ENCODE results near the gene SLC8A2.
A peak's percentile ranks its signal among the peaks of the same experiment; 100 is the strongest.

The SLC8A2 gene

GRCh38 chr19:47476438-47476972, 4.8 kb upstream of the SLC8A2 start:
- no peak overlapping the region for H3K4me3 ChIP-seq
- peaks cover 0 to 43% of the 10 kb centered on the region in 2 donors for H3K27me3 ChIP-seq
- no peak overlapping the region for H3K27ac ChIP-seq
- no peak for DNase-seq
- no peaks in the 10 kb centered on the region for H3K9me3 ChIP-seq
- intact Hi-C loops (cut with DNase I; ENCODE audit: low total_unique reads): no loop called here
- no peaks in the 10 kb centered on the region for H3K36me3 ChIP-seq
- peaks cover 0 to 25% (median 17%) of the 10 kb centered on the region in 4 donors for H3K4me1 ChIP-seq
- TF ChIP-seq CTCF (IDR thresholded peaks at IDR 0.05): no peak

GRCh38 chr19:47475465-47475864, 3.8 kb upstream of the SLC8A2 start:
- Histone ChIP-seq H3K36me3 (no peaks in the 10 kb centered on the region), H3K4me1 (peaks cover 0 to 35% (median 22%) of the 10 kb centered on the region in 4 donors), H3K9me3 (no peaks in the 10 kb centered on the region), H3K4me3 (no peak overlapping the region), H3K27me3 (peaks cover 0 to 44% of the 10 kb centered on the region in 2 donors), H3K27ac (no peak overlapping the region)
- intact Hi-C loops (cut with DNase I; ENCODE audit: low total_unique reads): no loop called here
- no peak for TF ChIP-seq CTCF (IDR thresholded peaks at IDR 0.05)
- DNase-seq: no peak

- peaks cover 0 to 40% (median 22%) of the 10 kb centered on the region in 4 donors for H3K4me1 ChIP-seq
- peaks cover 0 to 28% of the 10 kb centered on the region in 2 donors for H3K27me3 ChIP-seq
- no peak overlapping the region for H3K4me3 ChIP-seq
- intact Hi-C loops (cut with DNase I; ENCODE audit: low total_unique reads): loop anchor here (5.0 kb wide), 1 partner anchor 39 kb away; no protein-coding TSS in a partner anchor
- no peak overlapping the region for H3K27ac ChIP-seq
- no peaks in the 10 kb centered on the region for H3K36me3 ChIP-seq
- no peak for TF ChIP-seq CTCF (IDR thresholded peaks at IDR 0.05)
- no peaks in the 10 kb centered on the region for H3K9me3 ChIP-seq
- no peak for DNase-seq
These were observed 1.6 kb upstream of the SLC8A2 start for GRCh38 chr19:47473336-47473735.

GRCh38 chr19:47471381-47471732, 336 bp downstream of the SLC8A2 start:
- peaks cover 0 to 40% (median 22%) of the 10 kb centered on the region in 4 donors for H3K4me1 ChIP-seq
- DNase-seq: no peak
- no peak for TF ChIP-seq CTCF (IDR thresholded peaks at IDR 0.05)
- peaks cover 0 to 28% of the 10 kb centered on the region in 2 donors for H3K27me3 ChIP-seq
- peak overlapping the region; percentile 18 to 35 for H3K4me3 ChIP-seq
- no peak overlapping the region for H3K27ac ChIP-seq
- H3K9me3 ChIP-seq: no peaks in the 10 kb centered on the region
- H3K36me3 ChIP-seq: no peaks in the 10 kb centered on the region
- intact Hi-C loops (cut with DNase I; ENCODE audit: low total_unique reads): loop anchor here (5.0 kb wide), 1 partner anchor 41 kb away; no protein-coding TSS in a partner anchor

GRCh38 chr19:47470447-47471195, 1.1 kb downstream of the SLC8A2 start:
- H3K27ac ChIP-seq: no peak overlapping the region
- intact Hi-C loops (cut with DNase I; ENCODE audit: low total_unique reads): loop anchor here (5.0 kb wide), 1 partner anchor 42 kb away; no protein-coding TSS in a partner anchor
- DNase-seq: no peak
- no peak for TF ChIP-seq CTCF (IDR thresholded peaks at IDR 0.05)
- no peaks in the 10 kb centered on the region for H3K36me3 ChIP-seq
- peaks cover 0 to 28% of the 10 kb centered on the region in 2 donors for H3K27me3 ChIP-seq
- no peak overlapping the region for H3K4me3 ChIP-seq
- H3K4me1 ChIP-seq: peaks cover 0 to 40% (median 22%) of the 10 kb centered on the region in 4 donors
- H3K9me3 ChIP-seq: no peaks in the 10 kb centered on the region
